Astrocyte of the cerebellum (primary cell): ENCODE measurements around the gene SPEM2.

Experiments
- DNase-seq: peaks from one replicate; pipeline ENCODE4 v3.0.0-alpha.2; 2011; ENCODE audit warnings: low read depth
- H3K4me3 ChIP-seq: 2 replicates; pipeline ENCODE4 v1.5.1; 2011; ENCODE audit warnings: mild to moderate bottlenecking, low read depth, low read length, moderate library complexity
- in situ Hi-C: cut with HindIII; loops from 2 replicates; pipeline ENCODE4 v1.10.0; 2017; ENCODE audit warnings: low sequenced_read_pairs
- TF ChIP-seq, protein P1 (sequence below): IDR thresholded peaks from 2 replicates; pipeline ENCODE4 v1.5.1; 2012; ENCODE audit warnings: low read length, low read depth, moderate library complexity, mild to moderate bottlenecking; ENCODE audit errors: missing control alignments

The SPEM2 gene

GRCh38 chr17:7443499-7444485, 18.4 kb downstream of the SPEM2 start:
- DNase-seq = no peak
- in situ Hi-C loops = no loop called here
- no peak overlapping the region for H3K4me3 ChIP-seq
- TF ChIP-seq, protein P1, sequence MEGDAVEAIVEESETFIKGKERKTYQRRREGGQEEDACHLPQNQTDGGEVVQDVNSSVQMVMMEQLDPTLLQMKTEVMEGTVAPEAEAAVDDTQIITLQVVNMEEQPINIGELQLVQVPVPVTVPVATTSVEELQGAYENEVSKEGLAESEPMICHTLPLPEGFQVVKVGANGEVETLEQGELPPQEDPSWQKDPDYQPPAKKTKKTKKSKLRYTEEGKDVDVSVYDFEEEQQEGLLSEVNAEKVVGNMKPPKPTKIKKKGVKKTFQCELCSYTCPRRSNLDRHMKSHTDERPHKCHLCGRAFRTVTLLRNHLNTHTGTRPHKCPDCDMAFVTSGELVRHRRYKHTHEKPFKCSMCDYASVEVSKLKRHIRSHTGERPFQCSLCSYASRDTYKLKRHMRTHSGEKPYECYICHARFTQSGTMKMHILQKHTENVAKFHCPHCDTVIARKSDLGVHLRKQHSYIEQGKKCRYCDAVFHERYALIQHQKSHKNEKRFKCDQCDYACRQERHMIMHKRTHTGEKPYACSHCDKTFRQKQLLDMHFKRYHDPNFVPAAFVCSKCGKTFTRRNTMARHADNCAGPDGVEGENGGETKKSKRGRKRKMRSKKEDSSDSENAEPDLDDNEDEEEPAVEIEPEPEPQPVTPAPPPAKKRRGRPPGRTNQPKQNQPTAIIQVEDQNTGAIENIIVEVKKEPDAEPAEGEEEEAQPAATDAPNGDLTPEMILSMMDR = no peak

- in situ Hi-C loops = no loop called here
- TF ChIP-seq, protein P1 = no peak
- DNase-seq = no peak
- H3K4me3 ChIP-seq = peak within 1 kb of the TSS; percentile 22
These were observed 19.5 kb downstream of the SPEM2 start, which contains the start of gene CHRNB1 for GRCh38 chr17:7444682-7445618. Gene CHRNB1, plus strand, starts transcription at chr17:7445061. Its CDS starts 67 bp downstream, at chr17:7445128.

DNA sequence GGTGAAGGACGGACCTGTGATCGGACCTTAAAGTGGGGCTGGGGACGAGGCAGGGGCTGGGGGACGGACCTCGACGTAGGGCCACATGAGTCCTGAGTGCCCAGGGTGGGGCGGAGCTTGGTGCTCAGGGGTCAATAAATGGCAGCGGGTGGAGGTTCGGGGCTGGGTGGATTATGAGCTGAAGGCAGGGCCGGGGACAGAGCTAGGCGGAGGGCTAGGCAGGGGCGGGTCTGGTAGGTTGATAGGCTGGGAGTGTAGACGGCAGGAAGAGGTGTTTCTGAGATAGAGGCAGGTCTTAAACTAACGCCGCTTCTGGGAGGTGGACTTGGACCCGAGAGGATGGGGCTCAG, 20.2 kb downstream of the SPEM2 start:
- no peak overlapping the region for H3K4me3 ChIP-seq
- DNase-seq = no peak
- TF ChIP-seq, protein P1 = no peak
- in situ Hi-C loops = no loop called here

DNA sequence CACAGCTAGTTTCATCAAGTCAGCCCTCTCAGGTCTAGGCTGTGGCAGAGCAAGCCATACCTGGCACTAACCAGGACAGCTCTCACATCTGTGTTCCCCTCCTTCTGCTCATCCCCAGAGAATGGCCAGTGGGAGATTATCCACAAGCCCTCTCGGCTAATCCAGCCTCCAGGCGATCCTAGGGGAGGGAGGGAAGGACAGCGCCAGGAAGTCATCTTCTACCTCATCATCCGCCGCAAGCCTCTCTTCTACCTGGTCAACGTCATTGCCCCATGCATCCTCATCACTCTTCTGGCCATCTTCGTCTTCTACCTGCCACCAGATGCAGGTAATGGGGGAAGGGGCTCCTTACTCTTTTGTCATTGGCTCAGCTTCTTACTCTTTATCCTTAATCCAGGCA, 23.0 kb downstream of the SPEM2 start:
- in situ Hi-C loops = no loop called here
- TF ChIP-seq, protein P1 = no peak
- no peak for DNase-seq
- no peak overlapping the region for H3K4me3 ChIP-seq

GRCh38 chr17:7459961-7460545, 34.6 kb downstream of the SPEM2 start:
- no peak for DNase-seq
- H3K4me3 ChIP-seq = no peak overlapping the region
- in situ Hi-C loops = no loop called here
- TF ChIP-seq, protein P1 = no peak

DNA sequence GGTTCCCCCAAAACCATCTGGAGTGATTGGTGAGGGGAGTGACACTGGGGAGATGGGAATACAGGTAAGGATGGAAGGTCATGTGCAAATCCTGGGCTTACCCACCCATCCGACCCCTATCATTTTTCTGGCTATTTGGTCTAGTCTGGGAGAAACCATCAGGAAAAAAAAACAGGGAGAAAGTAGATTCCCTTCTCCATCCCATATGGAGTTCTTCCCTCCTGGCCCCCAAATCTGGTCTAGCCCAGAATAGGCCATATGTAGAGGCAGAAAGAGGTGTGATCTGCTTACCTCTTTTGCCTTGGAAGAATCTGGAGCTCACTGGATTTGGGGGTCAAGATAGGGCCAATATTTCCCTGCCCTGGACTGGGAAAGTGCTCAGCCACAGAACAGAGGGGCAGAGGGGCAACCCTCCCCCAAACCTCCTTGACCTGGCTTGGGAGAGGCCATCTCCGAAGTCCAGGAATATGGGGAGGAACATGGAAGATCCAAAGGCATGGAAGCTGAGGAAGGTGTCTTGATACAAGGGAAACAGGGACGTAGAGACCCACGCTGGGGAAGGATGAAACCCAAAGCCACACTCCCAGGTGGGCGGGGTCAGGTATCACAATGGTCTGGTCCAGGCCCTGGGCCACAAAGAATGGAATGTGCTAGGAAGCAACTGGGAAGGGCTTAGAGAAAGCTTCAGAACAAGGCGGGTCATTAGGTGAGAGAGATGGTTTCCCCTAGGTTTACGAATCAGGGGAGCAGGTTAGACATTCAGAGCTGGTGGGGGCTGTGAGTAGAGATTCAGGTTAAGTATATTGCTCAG, 35.6 kb downstream of the SPEM2 start:
- in situ Hi-C loops = no loop called here
- no peak overlapping the region for H3K4me3 ChIP-seq
- TF ChIP-seq, protein P1 = no peak
- no peak for DNase-seq
